Stimulated activated CD4-positive, alpha-beta T cell treated with anti-CD3 and anti-CD28 coated beads, TNF-alpha, amount 100 ng/mL, for 24 hours (primary cell): ENCODE measurements around the gene HIC2.
"Not testable (repeated sequence)": the region's sequence is repeated elsewhere in the genome, so short reads cannot be mapped to it uniquely, and the experiment has no call there.

Experiments
- DNase-seq, 3 experiments: peaks; one replicate each; pipeline ENCODE4 v3.0.0-alpha.2; 2020; ENCODE audit warnings: low read depth in 3 of 3

Gene HIC2

GRCh38 chr22:21493789-21494782, 76.9 kb downstream of the HIC2 start:
- not testable (repeated sequence) for DNase-seq

GRCh38 chr22:21497984-21498383, 80.8 kb downstream of the HIC2 start:
- DNase-seq: not testable (repeated sequence)

- not testable (repeated sequence) for DNase-seq
These were observed 81.3 kb downstream of the HIC2 start for GRCh38 chr22:21498489-21498888.

GRCh38 chr22:21499623-21500506, 82.7 kb downstream of the HIC2 start:
- not testable (repeated sequence) for DNase-seq
